Heart left ventricle (tissue), 13 donors: ENCODE measurements around the gene DEFB132.

Experiments
- CTCF ChIP-seq, 12 donors: fragments of 200-600 bp; sonication (generic) in 4 of 12; IDR thresholded peaks; one replicate each; pipeline versions ENCODE4 v1.5.0 to v1.8.0; 2018 to 2022; ENCODE audit warnings: antibody characterized with exemption in 12 of 12, mild to moderate bottlenecking in 5 of 12
- POLR2A ChIP-seq, 2 donors: fragments of 450-650 bp; IDR thresholded peaks; one replicate each; pipeline ENCODE4 v1.6.1; 2017; ENCODE audit warnings: antibody characterized with exemption in 2 of 2, mild to moderate bottlenecking in 2 of 2, moderate library complexity in 2 of 2
- donor health status: ischemic (EF 13 %, LVEDD 7.1; RV severe dilation, severe dysfunction).
- donor health status: DM: no; HTN: yes; CAD: no.
- donor health status: DM: no; HTN: no; CAD: no.
- donor health status: ischemic (EF 25% LVEDD 6.9; RV normal size, moderate dysfunction).
- donor health status: ischemic (EF 25% LVEDD 5.7; RV mildly dilated, moderate dysfunction).
- donor health status: ischemic (EF 35%, LVEDD 5.7; RV mildly dilated, moderate dysfunction).
- donor health status: nonischemic (EF 11% LVEDD 7.7; RV severe dilation, severe dysfunction).
- donor health status: DM: yes; HTN: yes; CAD: no.
- donor health status: PGD.
- donor health status: ischemic (EF 29% LVEDD 5.4; RV normal size, mild dysfunction).
- donor health status: nonischemic (EF 23%, LVEDD 6.1; RV moderate dilation, normal function).

GRCh38 chr20:300345-300990 is 42.9 kb downstream of the DEFB132 start:
- no peak for TF ChIP-seq CTCF (IDR thresholded peaks at IDR 0.05)
- TF ChIP-seq POLR2A (IDR thresholded peaks at IDR 0.05) = no peak
